Endothelial cell of umbilical vein (primary cell): Measurements from ENCODE around the gene MEIS3. TPM values are rescaled to one million over a fixed set of nuclear protein-coding genes. Genes with fewer than 3 reads are reported as not detected.

ENCODE experiments used
- BruUV-seq: library from RNA; stranded (reverse); fragments of 400-500 nt; replicated peaks from 2 replicates; lab custom pipeline; 2021; lab: Mats Ljungman, UMichigan
- CTCF ChIA-PET: fragments of 300-600, 350-600 bp; sonication (Branson Sonifier 250); formaldehyde crosslinking; loops from one replicate; lab custom pipeline; 2021; ENCODE audit warnings: antibody characterized with exemption, inconsistent platforms; lab: Charles Lee
- POLR2A ChIA-PET: fragments of 300-600, 350-600 bp; sonication (Branson Sonifier 250); formaldehyde crosslinking; loops from one replicate; lab custom pipeline; 2021; ENCODE audit warnings: antibody characterized with exemption, inconsistent platforms; lab: Charles Lee
- DNase-seq: peaks from one replicate; pipeline ENCODE4 v3.0.0-alpha.2; 2011; ENCODE audit warnings: low read depth, low spot score
- FAIRE-seq: peaks from 2 replicates; lab custom pipeline; 2011; peaks lifted over from hg19 to GRCh38; lab: Jason Lieb, UNC
- H2AFZ ChIP-seq: 2 replicates; pipeline ENCODE4 v1.6.0; 2012; ENCODE audit warnings: low read depth, low read length, control low read depth, inconsistent platforms
- H3K27ac ChIP-seq: 2 replicates; pipeline ENCODE4 v1.5.1; 2011; ENCODE audit warnings: low read depth, mild to moderate bottlenecking, control low read depth, low read length, moderate library complexity; ENCODE audit not compliant: insufficient read depth
- H3K27me3 ChIP-seq, 2 experiments: 2 replicates each; pipeline versions ENCODE4 v1.6.0 to v1.6.1; 2011; ENCODE audit warnings: low read length in 2 of 2, mixed read lengths in 1 of 2; ENCODE audit not compliant: control insufficient read depth in 2 of 2, insufficient read depth in 2 of 2
- H3K36me3 ChIP-seq, 2 experiments: 2 replicates in 1 of 2; 3 replicates in 1 of 2; pipeline ENCODE4 v1.5.1; 2011; ENCODE audit warnings: low read length in 2 of 2, mild to moderate bottlenecking in 1 of 2, moderate library complexity in 1 of 2; ENCODE audit not compliant: control insufficient read depth in 2 of 2, insufficient read depth in 2 of 2; ENCODE audit errors: extremely low read depth in 1 of 2
- H3K4me1 ChIP-seq: 3 replicates; pipeline ENCODE4 v1.5.1; 2011; ENCODE audit warnings: mild to moderate bottlenecking, low read length; ENCODE audit not compliant: control insufficient read depth, insufficient read depth; ENCODE audit errors: extremely low read depth
- H3K4me2 ChIP-seq: 2 replicates; pipeline ENCODE4 v1.6.1; 2011; ENCODE audit warnings: low read length, control low read depth, mixed read lengths; ENCODE audit not compliant: insufficient read depth
- H3K4me3 ChIP-seq, 3 experiments: fragments of 200-600 bp in 1 of 3; sonication (generic), shearing (Covaris generic) in 1 of 3; replicated peaks in 1 of 3; 2 replicates each; pipeline ENCODE4 v1.5.1; 2011 to 2016; ENCODE audit warnings: control low read depth in 3 of 3, low read length in 3 of 3, mild to moderate bottlenecking in 2 of 3, inconsistent platforms in 1 of 3, low read depth in 1 of 3, moderate library complexity in 1 of 3; ENCODE audit not compliant: insufficient read depth in 1 of 3
- H3K79me2 ChIP-seq: 2 replicates; pipeline ENCODE4 v1.6.0; 2012; ENCODE audit warnings: low read length, inconsistent platforms; ENCODE audit not compliant: control insufficient read depth, insufficient read depth
- H3K9ac ChIP-seq: replicated peaks from 2 replicates; pipeline ENCODE3; 2011; ENCODE audit warnings: low read length, control low read depth; ENCODE audit not compliant: insufficient read depth; ENCODE audit errors: extremely low read depth
- H3K9me1 ChIP-seq: replicated peaks from 3 replicates; pipeline ENCODE4 v1.6.0; 2011; ENCODE audit warnings: mild to moderate bottlenecking, low read length; ENCODE audit not compliant: control insufficient read depth, insufficient read depth; ENCODE audit errors: extremely low read depth
- H3K9me3 ChIP-seq: replicated peaks from 2 replicates; pipeline ENCODE4 v1.5.1; 2012; ENCODE audit warnings: low read length, inconsistent platforms; ENCODE audit not compliant: control insufficient read depth, insufficient read depth
- H4K20me1 ChIP-seq: replicated peaks from 2 replicates; pipeline ENCODE3; 2011; ENCODE audit warnings: mild to moderate bottlenecking, low read length; ENCODE audit not compliant: control insufficient read depth, insufficient read depth; ENCODE audit errors: extremely low read depth
- CTCF ChIP-seq, 2 donors: IDR thresholded peaks; 1 replicate in 1 of 2; 2 replicates in 1 of 2; pipeline ENCODE4 v1.5.1; 2011; ENCODE audit warnings: low read length in 2 of 2, mild to moderate bottlenecking in 2 of 2, moderate library complexity in 2 of 2, control low read depth in 1 of 2, inconsistent platforms in 1 of 2, low read depth in 1 of 2; ENCODE audit not compliant: insufficient read depth in 1 of 2; ENCODE audit errors: extremely low read depth in 1 of 2
- EZH2 ChIP-seq: IDR thresholded peaks from 2 replicates; pipeline ENCODE4 v1.6.1; 2012; ENCODE audit warnings: borderline replicate concordance, low read depth, mild to moderate bottlenecking, moderate library complexity, low read length, inconsistent platforms; ENCODE audit not compliant: severe bottlenecking
- FOS ChIP-seq: IDR thresholded peaks from 2 replicates; pipeline ENCODE4 v1.6.1; 2011; ENCODE audit warnings: mild to moderate bottlenecking, low read length, moderate library complexity, borderline replicate concordance; ENCODE audit not compliant: insufficient read depth
- GATA2 ChIP-seq: IDR thresholded peaks from 2 replicates; pipeline ENCODE4 v1.7.0; 2011; ENCODE audit warnings: low read depth, mild to moderate bottlenecking, moderate library complexity, mixed read lengths, low read length; ENCODE audit not compliant: insufficient read length, insufficient read depth
- JUN ChIP-seq: IDR thresholded peaks from 2 replicates; pipeline ENCODE4 v1.6.1; 2011; ENCODE audit warnings: borderline replicate concordance, low read depth; ENCODE audit not compliant: insufficient read length, insufficient read depth
- MYC ChIP-seq: IDR thresholded peaks from one replicate; pipeline ENCODE4 v1.6.1; 2011; ENCODE audit warnings: mild to moderate bottlenecking, low read depth, low read length
- POLR2A ChIP-seq: IDR thresholded peaks from 2 replicates; pipeline ENCODE4 v1.6.1; 2012; ENCODE audit warnings: low read depth, mild to moderate bottlenecking, control low read depth, low read length
- POLR2AphosphoS5 ChIP-seq: IDR thresholded peaks from 2 replicates; pipeline ENCODE4 v1.6.1; 2012; ENCODE audit warnings: low read depth, mild to moderate bottlenecking, control low read depth, low read length, moderate library complexity; ENCODE audit not compliant: insufficient read depth
- dilution Hi-C: fragments of 300-500 bp; cut with MboI; formaldehyde crosslinking; loops from one replicate; pipeline ENCODE4 v1.15.0; 2019; ENCODE audit warnings: low sequenced_read_pairs; ENCODE audit not compliant: extremely low pct_ligation_motif_present
- intact Hi-C: fragments of 100-400 bp; cut with micrococcal nuclease; formaldehyde crosslinking; loops from one replicate; pipeline ENCODE4 v1.10.0; 2022
- polyA plus RNA-seq, 4 experiments: library from polyadenylated mRNA; depleted of rRNA in 3 of 4; stranded (reverse) in 3 of 4; unstranded in 1 of 4; fragments of >200 nt; gene quantifications; 2 replicates each; pipeline versions ENCODE4 v1.2.1 to v1.2.3, GENCODE V29; 2011 to 2012; ENCODE audit warnings: missing spikeins in 1 of 4
- total RNA-seq: library from RNA; stranded (reverse); gene quantifications from 2 replicates; pipeline ENCODE4 v1.2.3, GENCODE V29; 2021
- TF ChIP-seq, protein P1 (sequence below): IDR thresholded peaks from 2 replicates; pipeline ENCODE4 v1.6.1; 2011; ENCODE audit not compliant: insufficient read depth, insufficient read length

Gene MEIS3
- total and polyA plus RNA-seq, 2 donors (not counting 3 experiments of a cell fraction or from before 2014, with no cell fraction given), result 0.42 TPM; not detected in 1

GRCh38 chr19:47416643-47416985 lies 2.7 kb downstream of the MEIS3 start:
- no peaks in the 10 kb centered on the region for H3K4me1 ChIP-seq
- DNase-seq, result no peak
- H4K20me1 ChIP-seq, result no peaks in the 10 kb centered on the region
- H3K27ac ChIP-seq, result no peak overlapping the region
- dilution Hi-C loops, result no loop called here
- POLR2A ChIA-PET, result no interaction called here
- H3K9ac ChIP-seq, result no peak overlapping the region
- no peak overlapping the region for H2AFZ ChIP-seq
- H3K27me3 ChIP-seq, result peaks cover 46% of the 10 kb centered on the region in 2 experiments
- no peaks in the 10 kb centered on the region for H3K9me1 ChIP-seq
- no peaks in the 10 kb centered on the region for H3K9me3 ChIP-seq
- no TSS peak for BruUV-seq
- H3K36me3 ChIP-seq, result no peaks in the 10 kb centered on the region
- FAIRE-seq, result no peak
- TF ChIP-seq, protein P1, sequence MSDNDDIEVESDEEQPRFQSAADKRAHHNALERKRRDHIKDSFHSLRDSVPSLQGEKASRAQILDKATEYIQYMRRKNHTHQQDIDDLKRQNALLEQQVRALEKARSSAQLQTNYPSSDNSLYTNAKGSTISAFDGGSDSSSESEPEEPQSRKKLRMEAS, result no peak
- TF ChIP-seq EZH2, result no peak
- no peak for TF ChIP-seq POLR2A
- TF ChIP-seq MYC, result no peak
- TF ChIP-seq JUN, result no peak
- no peak for TF ChIP-seq GATA2
- no peak for TF ChIP-seq FOS
- no peak for TF ChIP-seq CTCF (IDR thresholded peaks at IDR 0.05; ENCODE audit: extremely low read depth in 1 of 2, insufficient read depth in 1 of 2, low read depth in 1 of 2, low read length in 2 of 2)
- TF ChIP-seq POLR2AphosphoS5, result no peak
- no peak overlapping the region for H3K4me3 ChIP-seq
- no peaks in the 10 kb centered on the region for H3K79me2 ChIP-seq
- CTCF ChIA-PET, result interaction anchor here (1.0 to 1.5 kb wide), 3 partner anchors 12 to 67 kb away, joined by 3 read pairs; partner anchors contain the start of gene KPTN
- H3K4me2 ChIP-seq, result no peak overlapping the region
- intact Hi-C loops, result no loop called here
